Gastrocnemius medialis (tissue), 4 donors: ENCODE measurements around the gene CMTM3.

Source experiments
- POLR2A ChIP-seq, 2 donors: fragments of 450-650 bp; IDR thresholded peaks; one replicate each; pipeline ENCODE4 v1.6.1; 2017; ENCODE audit warnings: antibody characterized with exemption in 2 of 2, mild to moderate bottlenecking in 2 of 2, moderate library complexity in 2 of 2
- TF ChIP-seq, protein P1 (sequence below), 5 experiments: fragments of 450-650 bp in 3 of 5; fragments of 200-600 bp in 2 of 5; sonication (generic) in 2 of 5; IDR thresholded peaks in 4 of 5; conservative IDR thresholded peaks in 1 of 5; 1 replicate in 4 of 5; 2 replicates in 1 of 5; pipeline ENCODE4 v1.5.1; 2016 to 2019; ENCODE audit warnings: antibody characterized with exemption in 5 of 5, mild to moderate bottlenecking in 3 of 5, moderate library complexity in 3 of 5

DNA sequence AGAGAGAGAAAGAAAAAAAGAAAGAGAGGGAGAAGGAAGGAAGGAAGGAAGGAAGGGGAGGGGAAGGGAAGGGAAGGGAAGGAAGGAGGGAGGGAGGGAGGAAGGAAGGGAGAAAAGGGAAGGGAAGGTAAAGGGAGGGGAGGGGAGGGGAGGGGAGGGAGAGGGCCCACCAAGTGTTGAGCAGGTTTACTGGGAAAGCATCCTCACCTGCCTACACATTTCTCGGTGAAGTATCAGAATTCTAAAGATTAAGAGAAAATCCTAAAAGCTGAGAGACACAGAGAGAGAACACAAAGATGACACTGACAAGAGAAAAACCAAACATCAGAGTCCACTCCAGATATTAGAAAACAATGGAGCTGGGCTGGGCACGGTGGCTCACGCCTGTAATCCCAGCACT lies 12.3 kb upstream of the CMTM3 start:
- TF ChIP-seq, protein P1, sequence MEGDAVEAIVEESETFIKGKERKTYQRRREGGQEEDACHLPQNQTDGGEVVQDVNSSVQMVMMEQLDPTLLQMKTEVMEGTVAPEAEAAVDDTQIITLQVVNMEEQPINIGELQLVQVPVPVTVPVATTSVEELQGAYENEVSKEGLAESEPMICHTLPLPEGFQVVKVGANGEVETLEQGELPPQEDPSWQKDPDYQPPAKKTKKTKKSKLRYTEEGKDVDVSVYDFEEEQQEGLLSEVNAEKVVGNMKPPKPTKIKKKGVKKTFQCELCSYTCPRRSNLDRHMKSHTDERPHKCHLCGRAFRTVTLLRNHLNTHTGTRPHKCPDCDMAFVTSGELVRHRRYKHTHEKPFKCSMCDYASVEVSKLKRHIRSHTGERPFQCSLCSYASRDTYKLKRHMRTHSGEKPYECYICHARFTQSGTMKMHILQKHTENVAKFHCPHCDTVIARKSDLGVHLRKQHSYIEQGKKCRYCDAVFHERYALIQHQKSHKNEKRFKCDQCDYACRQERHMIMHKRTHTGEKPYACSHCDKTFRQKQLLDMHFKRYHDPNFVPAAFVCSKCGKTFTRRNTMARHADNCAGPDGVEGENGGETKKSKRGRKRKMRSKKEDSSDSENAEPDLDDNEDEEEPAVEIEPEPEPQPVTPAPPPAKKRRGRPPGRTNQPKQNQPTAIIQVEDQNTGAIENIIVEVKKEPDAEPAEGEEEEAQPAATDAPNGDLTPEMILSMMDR (IDR thresholded peaks at IDR 0.05 in 4 of 5, conservative IDR thresholded peaks at IDR 0.05 in 1 of 5), result no peak
- TF ChIP-seq POLR2A (IDR thresholded peaks at IDR 0.05), result no peak
